HG02981 (cell line): ENCODE data around the gene COQ10B.
"Not testable (repeated sequence)": the region's sequence is repeated elsewhere in the genome, so short reads cannot be mapped to it uniquely, and the experiment has no call there.

Experiments
- ATAC-seq: cut with Tn5 transposase; IDR thresholded peaks from one replicate; pipeline ENCODE4 v1.9.1; 2021; ENCODE audit warnings: mild to moderate bottlenecking, moderate library complexity; ENCODE audit not compliant: unreplicated experiment

Gene COQ10B

GRCh38 chr2:197453123-197453913 lies at the start of gene COQ10B:
Gene COQ10B (plus strand): TSS chr2:197453552. CDS start chr2:197453561, 9 bp downstream.
- ATAC-seq, result peak; percentile 92

DNA sequence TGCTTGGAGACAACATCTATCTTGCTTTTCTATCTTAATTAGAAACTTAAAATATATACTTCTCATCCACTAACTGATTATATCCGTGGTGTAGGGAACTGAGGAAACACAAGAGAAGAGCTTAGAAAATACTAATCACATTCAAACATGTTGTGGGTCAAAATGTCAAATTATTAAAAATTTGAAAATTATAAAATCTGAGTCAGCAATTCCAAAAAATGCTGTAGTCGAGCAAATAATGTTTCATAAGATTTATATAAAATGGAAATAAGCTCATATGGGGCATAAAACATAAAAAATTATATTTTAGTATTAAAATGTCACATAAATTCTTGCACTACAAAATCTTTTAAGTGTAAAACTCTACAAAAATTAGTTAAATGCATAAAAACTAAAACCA lies 47.8 kb upstream of the COQ10B start:
- ATAC-seq, result no peak

DNA sequence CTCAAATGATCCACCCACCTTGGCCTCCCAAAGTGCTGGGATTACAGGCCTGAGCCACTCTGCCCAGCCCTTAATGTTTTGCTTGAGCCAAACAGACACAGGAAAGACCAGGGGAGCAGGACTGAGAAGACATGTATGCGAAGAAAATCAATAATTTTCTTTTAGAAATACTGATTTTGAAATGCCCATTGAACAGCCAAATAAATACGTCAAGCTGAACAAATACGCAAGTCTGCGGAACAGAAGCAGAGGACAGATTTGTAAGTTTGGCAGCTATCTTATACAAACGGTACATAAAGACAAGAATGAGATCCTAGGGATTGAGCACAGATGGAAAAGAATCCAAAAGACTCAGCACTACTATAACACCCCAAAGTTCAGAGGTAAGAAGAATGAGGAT lies 39.3 kb upstream of the COQ10B start:
- ATAC-seq, result no peak

- no peak for ATAC-seq
These were observed 38.8 kb upstream of the COQ10B start for GRCh38 chr2:197414515-197414914.

DNA sequence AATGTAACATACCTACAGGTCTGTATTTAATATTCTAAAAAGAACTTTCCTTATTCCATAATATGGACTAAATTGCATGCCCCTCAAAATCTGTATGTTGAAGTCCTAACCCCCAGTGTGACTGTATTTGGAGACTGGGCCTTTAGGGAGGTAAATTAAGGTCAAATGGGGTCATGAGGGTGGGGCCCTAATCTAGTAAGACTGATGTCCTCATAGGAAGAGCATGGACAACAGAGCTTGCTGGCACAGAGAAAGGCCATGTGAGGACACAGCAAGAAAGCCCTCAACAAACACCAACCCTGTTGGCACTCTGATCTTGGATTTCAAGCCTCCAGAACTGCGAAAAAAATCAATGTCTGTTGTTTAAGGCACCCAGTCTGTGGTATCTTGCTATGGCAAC lies 37.1 kb upstream of the COQ10B start:
- ATAC-seq, result no peak

GRCh38 chr2:197419438-197419837 lies 33.9 kb upstream of the COQ10B start:
- no peak for ATAC-seq

- ATAC-seq, result no peak
These were observed 30.0 kb upstream of the COQ10B start for GRCh38 chr2:197423307-197423706.

DNA sequence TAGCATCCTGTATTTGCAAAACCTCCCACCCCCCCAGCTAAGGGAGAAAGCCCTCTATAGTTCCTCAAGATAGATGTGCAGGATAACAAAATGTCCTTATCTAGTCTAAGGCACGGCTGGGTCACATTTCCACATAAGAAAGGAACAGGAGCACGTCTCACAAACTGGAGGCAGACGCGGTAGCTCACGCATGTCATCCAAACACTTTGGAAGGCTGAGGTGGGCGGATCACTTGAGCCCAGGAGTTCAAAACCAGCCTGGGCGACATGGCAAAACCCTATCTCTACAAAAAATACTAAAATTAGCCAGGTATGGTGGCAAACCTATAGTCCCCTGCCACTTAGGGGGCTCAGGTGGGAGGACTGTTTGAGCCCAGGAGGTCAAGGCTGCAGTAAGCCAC lies 27.8 kb upstream of the COQ10B start:
- ATAC-seq, result no peak

DNA sequence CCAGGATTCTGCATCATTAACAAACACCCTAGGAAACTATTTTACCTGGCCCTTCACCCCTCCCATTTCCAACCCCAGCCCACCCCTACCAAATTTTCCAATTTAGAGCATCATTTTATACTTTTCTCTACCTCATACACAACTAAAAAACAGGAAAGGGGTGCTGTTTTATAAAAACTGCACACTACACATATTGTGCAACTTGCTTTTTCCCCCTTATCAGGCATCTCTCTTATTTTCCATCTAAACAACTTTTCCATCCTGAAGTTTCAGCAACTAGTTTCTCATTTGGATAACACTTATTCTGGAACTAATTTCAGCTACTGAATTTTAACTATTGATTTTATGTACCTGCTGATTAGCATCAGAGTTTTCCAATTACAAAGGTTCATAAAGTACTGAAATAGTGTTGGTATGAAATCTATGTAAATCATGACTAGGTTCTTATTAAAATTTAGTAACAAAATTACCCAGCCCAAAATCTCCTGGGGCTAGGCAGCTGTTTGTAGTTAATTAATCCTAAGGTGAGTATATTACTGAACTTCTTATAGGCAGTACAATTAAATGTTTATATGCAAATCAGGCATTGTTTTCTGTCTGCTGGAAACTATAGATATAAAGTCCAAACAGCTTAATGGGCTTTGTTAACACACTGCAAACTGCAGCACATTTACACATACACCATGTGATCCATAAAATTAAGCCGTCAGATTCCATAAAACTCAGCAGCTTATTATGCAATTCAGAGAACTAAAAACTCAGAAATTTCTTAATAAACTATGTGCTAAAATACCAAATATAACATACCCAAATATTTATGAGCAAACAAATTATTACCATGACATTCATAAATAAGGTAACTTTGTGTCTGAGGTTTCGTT lies 26.4 kb upstream of the COQ10B start:
- ATAC-seq, result no peak

DNA sequence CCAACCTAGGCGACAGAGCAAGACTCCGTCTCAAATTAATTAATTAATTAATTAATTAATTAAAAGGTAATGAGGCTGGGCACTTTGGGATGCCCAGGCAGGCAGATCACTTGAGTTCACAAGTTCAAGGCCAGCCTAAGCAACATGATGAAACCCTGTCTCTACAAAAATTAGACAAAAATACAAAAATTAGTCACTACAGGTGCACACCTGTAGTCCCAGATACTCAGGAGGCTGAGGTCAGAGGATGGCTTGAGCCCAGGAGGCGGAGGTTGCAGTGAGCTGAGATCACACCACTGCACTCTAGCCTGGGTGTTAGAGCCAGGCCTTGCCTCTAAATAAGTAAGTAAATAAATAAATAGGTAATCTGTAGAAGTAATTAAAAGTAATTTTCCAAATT lies 25.4 kb upstream of the COQ10B start:
- ATAC-seq, result no peak

GRCh38 chr2:197431858-197432257 lies 21.5 kb upstream of the COQ10B start:
- no peak for ATAC-seq

DNA sequence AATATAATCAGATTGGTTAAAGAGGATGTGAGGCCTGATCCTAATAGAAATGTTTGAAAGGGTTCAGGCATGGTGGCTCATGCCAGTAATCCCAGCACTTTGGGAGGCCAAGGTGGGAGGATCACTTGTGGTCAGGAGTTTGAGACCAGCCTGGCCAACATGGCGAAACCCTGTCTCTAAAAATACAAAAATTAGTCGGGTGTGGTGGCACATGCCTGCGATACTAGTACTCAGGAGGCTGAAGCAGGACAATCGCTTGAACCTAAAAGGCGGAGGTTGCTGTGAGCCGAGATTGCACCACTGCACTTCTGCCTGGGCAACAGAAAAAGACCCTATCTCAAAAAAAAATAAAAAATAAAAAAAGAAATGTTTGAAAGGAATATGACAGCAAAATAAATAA lies 20.8 kb upstream of the COQ10B start:
- ATAC-seq, result not testable (repeated sequence)

DNA sequence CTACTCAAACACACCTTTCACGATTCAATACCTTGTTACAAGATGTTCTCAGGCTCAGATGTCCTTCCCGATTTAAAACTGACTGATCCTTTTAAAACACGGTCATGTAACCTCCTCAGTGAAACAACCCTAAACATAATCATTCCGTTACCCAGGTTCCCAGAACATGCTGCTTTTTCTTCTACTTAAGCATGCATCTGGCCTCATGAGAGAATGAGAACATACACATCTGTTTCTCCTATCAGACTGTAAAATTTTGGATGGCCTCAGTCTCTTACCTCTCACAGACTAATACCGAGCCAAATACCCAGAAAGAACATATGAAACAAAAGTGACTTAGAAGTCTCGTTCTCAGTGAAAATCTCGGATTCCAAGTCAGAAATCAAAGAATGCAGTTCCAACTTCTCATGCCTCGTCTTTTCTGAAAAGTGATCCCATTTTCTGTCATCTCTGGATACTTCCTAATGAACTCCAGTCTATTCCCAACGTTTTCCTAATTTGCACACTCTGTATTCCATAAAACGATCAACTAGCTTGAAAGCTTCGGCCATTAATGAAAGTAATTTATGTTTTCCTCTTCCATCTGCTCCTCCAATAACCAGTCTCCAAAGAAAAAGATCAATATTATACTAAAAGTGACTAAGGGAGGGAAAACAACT lies 19.4 kb upstream of the COQ10B start:
- no peak for ATAC-seq

DNA sequence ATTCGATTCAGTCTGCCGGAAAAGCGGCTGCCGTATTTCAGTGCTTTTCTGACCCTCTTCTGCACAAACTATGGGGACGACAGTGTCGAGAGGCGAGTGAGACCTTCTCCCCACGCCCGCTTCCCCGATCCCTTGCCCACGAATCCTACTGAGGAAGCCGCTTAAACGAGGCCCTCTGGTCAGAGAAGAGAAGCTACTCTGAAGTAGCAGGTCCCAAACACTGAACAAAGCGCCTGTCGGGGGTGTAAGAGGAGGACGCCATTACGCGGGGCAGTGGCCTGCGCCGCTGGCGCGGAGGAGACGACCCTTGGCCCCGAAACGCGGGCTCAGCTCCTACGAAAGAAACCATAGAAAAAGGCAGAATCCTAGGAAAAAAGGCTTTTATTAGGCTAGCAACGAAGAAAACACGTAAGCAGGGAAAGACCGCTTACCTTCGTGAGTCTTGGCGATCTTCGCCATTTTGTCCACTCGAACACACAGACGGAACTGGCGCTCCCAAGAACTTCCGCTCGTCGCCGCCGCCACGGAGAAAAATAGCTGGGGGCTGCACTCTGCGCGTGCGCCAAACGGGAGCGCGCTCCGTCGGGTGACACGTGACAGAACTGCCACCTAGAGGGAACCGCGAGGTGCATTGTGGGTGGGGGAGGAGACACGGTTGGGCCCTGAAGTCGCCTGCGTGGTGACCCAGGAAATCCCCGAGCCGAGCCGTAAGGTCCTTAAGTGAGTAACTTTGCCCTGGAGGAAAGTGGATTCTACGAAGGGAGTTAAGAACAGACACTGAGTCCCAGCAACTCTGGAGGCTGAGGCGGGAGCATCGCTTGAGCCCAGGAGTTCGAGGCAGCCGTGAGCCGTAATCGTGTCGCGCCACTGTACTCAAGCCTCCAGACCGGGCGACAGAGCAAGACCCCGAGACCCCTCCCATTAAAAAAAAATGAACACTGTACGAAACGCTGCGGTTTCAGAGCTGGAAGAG lies 18.5 kb upstream of the COQ10B start, which contains the start of gene SF3B1:
Gene SF3B1, minus strand, starts transcription at position 488 of the 973 bp plus-strand sequence. Its CDS starts 29 bp downstream, at position 459.
- ATAC-seq, result peak; percentile 97

DNA sequence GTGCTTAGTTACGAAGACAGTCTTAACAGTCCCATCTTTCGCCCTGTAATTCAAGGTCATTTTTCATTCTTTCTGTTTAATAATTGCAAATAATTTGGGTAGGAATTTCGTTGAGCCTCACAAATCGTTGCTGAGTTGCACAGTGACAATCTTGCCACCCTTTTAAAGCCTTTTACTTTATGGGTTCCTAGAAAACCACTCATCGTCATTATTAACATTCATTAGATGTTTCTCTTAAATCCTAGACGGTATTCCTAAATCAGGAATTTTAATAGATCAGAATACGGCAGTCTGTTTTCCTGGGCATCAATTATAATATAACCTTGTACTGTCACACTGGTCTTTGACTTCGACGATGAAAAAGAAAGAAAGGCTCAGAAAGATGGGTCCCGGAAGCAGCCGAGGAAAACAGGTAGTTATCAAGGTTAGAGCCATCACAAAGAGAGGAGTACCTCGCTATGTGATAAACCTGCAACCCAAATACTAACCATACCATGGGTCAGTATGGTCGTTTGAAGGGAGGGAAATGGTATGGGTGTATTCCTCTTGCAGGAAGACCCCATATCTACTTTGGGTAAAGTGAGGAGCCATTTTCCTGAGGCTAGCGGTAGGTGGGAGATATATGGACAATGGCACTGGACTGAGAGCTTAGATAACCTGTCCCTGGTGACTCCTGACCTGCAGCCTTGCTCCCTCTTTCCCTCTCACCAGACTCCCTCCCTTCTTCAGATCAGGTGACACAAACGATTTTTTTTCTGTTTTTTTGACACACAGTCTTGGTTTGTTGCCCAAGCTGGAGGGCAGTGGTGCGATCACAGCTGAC lies 17.5 kb upstream of the COQ10B start:
- no peak for ATAC-seq

DNA sequence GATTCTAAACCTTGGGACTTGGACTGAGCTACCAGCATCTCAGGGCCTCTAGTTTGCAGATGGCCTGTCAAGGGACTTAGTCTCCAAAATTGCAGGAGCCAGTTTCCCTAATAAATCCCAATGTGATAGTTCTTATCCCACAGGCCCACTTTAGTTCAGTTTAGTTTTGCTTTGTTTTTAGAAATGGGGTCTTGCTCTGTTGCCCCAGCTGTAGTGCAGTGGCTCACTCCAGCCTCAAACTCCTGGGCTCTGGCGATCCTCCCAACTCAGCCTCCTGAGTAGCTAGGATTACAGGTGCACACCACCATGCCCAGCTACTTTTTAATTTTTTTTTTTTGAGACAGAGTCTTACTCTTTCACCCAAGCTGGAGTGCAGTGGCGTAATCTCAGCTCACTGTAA lies 16.0 kb upstream of the COQ10B start:
- ATAC-seq, result no peak

- ATAC-seq, result no peak
These were observed 10.5 kb upstream of the COQ10B start for GRCh38 chr2:197442857-197443256.

- ATAC-seq, result no peak
These were observed 7.6 kb upstream of the COQ10B start for GRCh38 chr2:197445746-197446145.

- ATAC-seq, result no peak
These were observed 6.5 kb upstream of the COQ10B start for GRCh38 chr2:197446844-197447243.
